GM21717 (cell line): ENCODE data around the gene ETS2.
"Not testable (repeated sequence)": the region's sequence is repeated elsewhere in the genome, so short reads cannot be mapped to it uniquely, and the experiment has no call there.

Source experiments
- ATAC-seq: cut with Tn5 transposase; IDR thresholded peaks from one replicate; pipeline ENCODE4 v1.9.1; 2021; ENCODE audit warnings: mild to moderate bottlenecking, moderate library complexity; ENCODE audit not compliant: unreplicated experiment

Gene ETS2

GRCh38 chr21:38834725-38835124 lies 29.0 kb downstream of the ETS2 start:
- ATAC-seq: no peak

GRCh38 chr21:38837806-38838461 lies 32.2 kb downstream of the ETS2 start:
- ATAC-seq: no peak

- no peak for ATAC-seq
Measured at GRCh38 chr21:38838598-38839327, 33.0 kb downstream of the ETS2 start.

- ATAC-seq: no peak
Measured at GRCh38 chr21:38839328-38840286, 33.9 kb downstream of the ETS2 start.

GRCh38 chr21:38840456-38841300 lies 34.9 kb downstream of the ETS2 start:
- no peak for ATAC-seq

GRCh38 chr21:38841472-38841871 lies 35.7 kb downstream of the ETS2 start:
- ATAC-seq: no peak

- ATAC-seq: no peak
Measured at GRCh38 chr21:38842079-38842478, 36.4 kb downstream of the ETS2 start.

GRCh38 chr21:38843379-38843778 lies 37.6 kb downstream of the ETS2 start:
- ATAC-seq: no peak

GRCh38 chr21:38843806-38844503 lies 38.2 kb downstream of the ETS2 start:
- ATAC-seq: no peak

GRCh38 chr21:38845374-38845773 lies 39.6 kb downstream of the ETS2 start:
- ATAC-seq: not testable (repeated sequence)

GRCh38 chr21:38847556-38847955 lies 41.8 kb downstream of the ETS2 start:
- no peak for ATAC-seq

GRCh38 chr21:38848187-38848609 lies 42.5 kb downstream of the ETS2 start:
- ATAC-seq: no peak

- ATAC-seq: no peak
Measured at GRCh38 chr21:38849776-38850175, 44.0 kb downstream of the ETS2 start.

- no peak for ATAC-seq
Measured at GRCh38 chr21:38850277-38850951, 44.7 kb downstream of the ETS2 start.

GRCh38 chr21:38851101-38851500 lies 45.4 kb downstream of the ETS2 start:
- ATAC-seq: no peak

GRCh38 chr21:38852278-38852677 lies 46.5 kb downstream of the ETS2 start:
- no peak for ATAC-seq

GRCh38 chr21:38852708-38853107 lies 47.0 kb downstream of the ETS2 start:
- ATAC-seq: no peak

- ATAC-seq: no peak
Measured at GRCh38 chr21:38853421-38853919, 47.7 kb downstream of the ETS2 start.

- ATAC-seq: no peak
Measured at GRCh38 chr21:38857152-38857825, 51.6 kb downstream of the ETS2 start.
